Stimulated activated CD4-positive, alpha-beta T cell treated with anti-CD3 and anti-CD28 coated beads, Interleukin-12 subunit alpha, Interleukin-12 subunit beta, amount 100 ng/mL, for 24 hours (primary cell): Measurements from ENCODE around the gene HDX.
A peak's percentile ranks its signal among the peaks of the same experiment; 100 is the strongest.
"Not testable (repeated sequence)": the region's sequence is repeated elsewhere in the genome, so short reads cannot be mapped to it uniquely, and the experiment has no call there.

Experiments used
- DNase-seq, 2 experiments: peaks; one replicate each; pipeline ENCODE4 v3.0.0-alpha.2; 2020; ENCODE audit warnings: low read depth in 2 of 2

The HDX gene

GRCh38 chrX:84501798-84502628, at the start of gene HDX:
HDX (minus strand) TSS chrX:84502453; CDS start chrX:84475397, 27,056 bp downstream.
- DNase-seq: peak; percentile 29 to 48

DNA sequence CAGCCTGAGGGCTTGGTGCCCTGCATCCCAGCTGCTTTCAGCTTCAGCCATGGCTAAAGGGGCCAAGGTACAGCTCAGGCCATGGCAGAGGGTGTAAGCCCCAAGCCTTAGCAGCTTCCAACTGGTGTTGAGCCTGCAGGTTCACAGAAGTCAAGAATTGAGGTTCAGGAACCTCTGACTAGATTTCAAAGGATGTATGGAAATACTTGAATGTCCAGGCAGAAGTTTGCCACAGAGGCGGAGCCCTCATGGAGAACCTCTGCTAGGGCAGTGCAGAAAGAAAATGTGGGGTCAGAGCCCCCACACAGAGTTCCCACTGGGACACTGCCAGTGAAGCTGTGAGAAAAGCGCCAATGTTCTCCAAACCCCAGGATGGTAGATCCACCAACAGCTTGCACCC, 39.1 kb upstream of the HDX start:
- not testable (repeated sequence) for DNase-seq

DNA sequence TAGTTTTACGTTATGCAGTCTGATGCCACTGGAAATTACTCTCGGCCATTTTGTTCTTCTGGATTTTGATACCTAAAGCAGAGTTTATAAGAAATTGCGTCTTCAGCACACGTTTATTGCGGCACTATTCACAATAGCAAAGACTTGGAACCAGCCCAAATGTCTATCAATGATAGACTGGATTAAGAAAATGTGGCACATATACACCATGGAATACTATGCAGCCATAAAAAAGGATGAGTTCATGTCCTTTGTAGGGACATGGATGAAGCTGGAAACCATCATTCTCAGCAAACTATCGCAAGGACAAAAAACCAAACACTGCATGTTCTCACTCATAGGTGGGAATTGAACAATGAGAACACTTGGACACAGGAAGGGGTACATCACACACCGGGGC, 35.4 kb upstream of the HDX start:
- DNase-seq: not testable (repeated sequence)

DNA sequence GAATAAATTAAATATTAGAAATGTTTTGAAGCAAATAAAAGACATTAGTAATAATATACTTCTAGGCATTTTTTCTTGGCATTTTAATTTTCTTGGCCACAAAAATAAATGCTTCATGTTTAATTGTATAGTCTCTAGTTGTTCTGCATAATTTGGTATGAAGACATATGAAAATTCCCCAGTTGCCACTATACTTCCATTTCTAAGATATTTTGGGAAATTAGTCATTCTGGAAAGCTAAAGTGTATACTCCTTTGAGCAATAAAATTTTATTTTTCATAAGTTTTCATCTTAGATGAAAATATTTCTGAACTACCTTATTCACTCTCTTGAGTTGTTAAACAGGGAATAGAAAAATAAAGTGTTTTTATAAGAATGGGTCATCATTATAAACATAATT, 13.8 kb downstream of the HDX start:
- DNase-seq: no peak

DNA sequence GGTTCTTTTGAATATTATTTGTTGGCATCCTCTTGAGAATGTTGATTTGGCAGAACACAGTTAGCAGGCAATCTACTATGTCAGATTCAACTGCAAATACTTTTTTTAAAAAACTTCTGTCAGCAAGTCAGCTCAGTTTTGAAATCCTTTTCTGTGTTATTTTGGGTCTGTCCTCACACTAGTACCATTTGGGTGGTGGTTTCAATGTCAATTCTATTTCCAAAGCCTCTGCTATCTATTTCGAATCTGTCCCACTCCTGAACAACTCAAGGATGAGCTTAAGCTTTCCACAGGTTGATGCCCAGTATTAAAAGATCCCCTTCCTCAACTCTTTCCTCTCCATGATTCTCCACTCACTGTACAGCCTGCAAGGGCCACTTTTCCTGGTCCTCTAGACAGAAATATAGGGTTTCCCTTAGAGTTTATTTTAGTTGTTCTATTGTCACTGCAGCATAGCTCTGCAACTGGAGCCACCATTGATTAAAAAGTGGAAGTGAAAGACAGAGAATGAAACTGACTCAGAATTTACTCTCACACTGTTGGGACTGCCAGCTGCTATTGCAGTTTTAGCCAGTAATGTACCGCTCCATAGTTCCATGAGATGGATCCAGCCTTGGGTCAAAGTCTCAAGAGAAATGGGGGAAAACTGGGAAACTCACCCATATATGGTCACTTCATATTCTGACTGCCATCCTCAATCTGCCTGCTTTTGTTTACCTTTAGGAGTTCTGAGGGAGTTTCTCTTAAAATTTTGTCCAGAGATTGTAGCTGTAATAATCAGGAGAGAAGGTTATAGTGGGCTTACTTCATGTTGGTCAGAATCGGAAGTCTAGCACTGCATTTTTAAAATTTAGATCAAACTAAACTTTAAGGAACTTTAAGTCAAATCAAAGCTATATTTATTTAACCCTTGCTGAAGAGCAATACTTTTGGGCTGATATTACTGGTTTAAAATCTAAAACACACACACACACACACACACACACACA, 14.6 kb downstream of the HDX start:
- DNase-seq: no peak

GRCh38 chrX:84479086-84479485, 23.2 kb downstream of the HDX start:
- DNase-seq: no peak

DNA sequence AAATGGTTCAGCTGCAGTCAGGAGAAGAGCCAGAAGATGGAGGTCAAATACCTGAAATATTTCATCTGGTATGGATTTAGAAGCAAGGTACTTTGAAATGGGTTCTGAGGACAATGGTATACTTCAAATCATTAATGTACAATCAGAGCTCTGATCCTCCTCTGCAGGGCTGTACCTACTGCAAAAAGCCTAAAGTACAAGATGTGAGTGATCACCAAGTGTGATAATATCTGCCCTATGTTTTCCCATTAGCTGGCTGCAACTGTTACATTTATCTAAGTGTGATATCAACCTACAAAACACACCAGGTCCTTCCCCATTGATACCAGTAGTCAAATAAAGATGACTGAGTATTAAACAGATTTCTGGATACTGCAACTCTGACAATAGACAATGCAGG, 25.1 kb downstream of the HDX start:
- no peak for DNase-seq

- DNase-seq: no peak
These were observed 26.7 kb downstream of the HDX start for GRCh38 chrX:84475596-84475995.

DNA sequence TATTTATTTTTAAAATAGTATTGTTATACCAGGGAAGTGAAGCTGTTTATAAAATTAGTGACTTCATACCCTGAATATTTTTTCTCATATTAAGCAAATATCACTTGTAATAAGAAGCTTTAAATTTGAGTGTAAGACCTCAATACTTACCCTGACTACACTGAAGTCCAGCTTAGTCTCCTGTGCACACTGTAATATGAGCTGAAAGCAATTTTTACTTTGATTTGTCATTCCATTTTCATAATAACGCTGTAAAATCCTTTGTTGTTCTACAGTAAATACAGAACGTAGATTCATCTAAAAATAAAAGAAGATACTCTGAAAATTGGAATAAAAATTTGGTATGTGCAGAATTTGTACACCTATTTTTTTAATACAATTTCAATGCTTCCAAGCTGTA, 27.2 kb downstream of the HDX start:
- DNase-seq: no peak

GRCh38 chrX:84469226-84469625, 33.0 kb downstream of the HDX start:
- no peak for DNase-seq

GRCh38 chrX:84467898-84468297, 34.4 kb downstream of the HDX start:
- DNase-seq: no peak

- DNase-seq: no peak
These were observed 48.7 kb downstream of the HDX start for GRCh38 chrX:84453351-84454246.

GRCh38 chrX:84441143-84441542, 61.1 kb downstream of the HDX start:
- DNase-seq: no peak

DNA sequence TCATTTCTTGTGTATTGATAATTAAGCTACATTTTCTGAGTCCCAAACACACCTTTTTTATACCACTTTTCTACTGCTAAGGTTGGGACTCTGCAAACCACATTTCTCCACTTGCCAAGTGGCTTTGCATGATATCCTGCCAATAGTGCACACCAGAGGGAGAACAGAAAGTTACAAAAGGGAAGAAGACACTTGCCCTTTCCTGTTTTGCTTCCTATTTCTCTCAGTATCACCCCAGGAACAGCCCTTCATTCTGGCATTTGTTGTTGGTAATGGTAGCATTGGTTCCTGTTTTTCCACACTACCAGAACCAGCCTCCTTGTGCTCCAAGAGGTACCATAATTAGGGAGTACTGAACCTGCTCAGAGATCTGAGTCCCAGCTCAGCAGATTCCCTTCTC, 87.1 kb downstream of the HDX start:
- no peak for DNase-seq

- DNase-seq: no peak
These were observed 138.6 kb downstream of the HDX start for GRCh38 chrX:84363663-84364062.

DNA sequence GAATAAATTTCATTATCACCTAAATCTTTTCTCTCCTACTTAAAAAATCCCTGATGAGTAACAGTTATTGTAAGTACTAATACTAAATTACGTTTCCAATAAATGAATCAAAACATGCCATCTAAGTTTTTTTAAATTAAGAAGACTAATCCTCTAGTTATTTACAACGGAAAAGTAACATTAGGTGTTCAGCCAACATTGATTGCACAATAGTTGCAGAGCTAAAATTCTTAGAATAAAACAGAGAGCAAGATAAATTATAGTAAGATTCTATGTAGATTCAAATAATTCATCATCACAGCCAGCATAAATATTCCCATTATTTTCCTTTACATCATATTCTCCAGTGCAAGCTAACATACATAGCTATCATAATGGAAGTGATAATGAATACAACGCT, 139.2 kb downstream of the HDX start:
- no peak for DNase-seq

DNA sequence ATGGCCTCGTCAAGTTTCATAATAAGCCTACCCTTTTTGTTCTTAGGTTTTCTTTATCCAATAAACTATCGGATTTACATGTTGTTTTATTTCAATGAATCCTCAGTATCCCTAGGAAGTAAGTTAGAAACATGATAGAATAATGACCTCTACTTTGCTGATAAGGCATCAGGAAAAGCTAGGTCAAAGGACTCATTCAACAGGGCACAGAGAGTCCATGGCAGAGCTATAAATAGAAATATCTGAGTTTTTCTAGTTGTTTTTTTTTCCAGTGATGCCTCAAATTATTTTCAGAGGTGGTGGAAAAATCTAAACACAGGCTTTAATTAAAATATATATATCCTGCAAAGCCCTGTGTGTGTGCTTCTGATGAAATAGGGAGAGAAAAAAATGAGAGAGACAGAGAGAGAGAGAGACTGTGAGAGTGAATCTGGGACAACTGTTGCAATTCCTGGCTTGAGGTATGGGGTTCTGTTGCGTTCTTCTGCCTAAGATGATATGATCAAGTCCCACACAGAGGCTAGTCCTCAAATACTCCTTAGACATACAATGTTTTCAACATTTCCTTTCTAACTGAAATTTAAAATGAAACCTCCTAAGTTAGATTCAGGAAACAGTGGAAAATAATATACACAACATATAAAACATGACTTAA, 139.9 kb downstream of the HDX start:
- no peak for DNase-seq

DNA sequence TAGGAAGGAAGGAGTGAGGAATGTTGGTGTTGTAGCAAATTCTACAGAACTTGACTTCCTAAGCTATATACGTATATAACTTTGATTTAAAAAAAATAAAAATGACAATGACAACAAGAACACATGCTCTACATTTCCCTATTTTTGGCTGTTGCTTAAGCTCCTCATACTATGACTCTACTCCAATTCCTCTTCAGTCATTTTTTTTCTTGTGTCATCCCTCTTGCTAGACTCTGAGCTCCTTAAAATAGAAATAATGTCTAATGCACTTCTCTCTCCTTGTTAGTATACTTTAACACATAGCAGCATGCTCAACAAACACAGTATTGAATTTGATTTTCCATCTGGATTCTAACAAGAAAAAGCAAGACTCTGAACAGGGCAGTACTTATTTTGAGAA, 144.0 kb downstream of the HDX start:
- no peak for DNase-seq

DNA sequence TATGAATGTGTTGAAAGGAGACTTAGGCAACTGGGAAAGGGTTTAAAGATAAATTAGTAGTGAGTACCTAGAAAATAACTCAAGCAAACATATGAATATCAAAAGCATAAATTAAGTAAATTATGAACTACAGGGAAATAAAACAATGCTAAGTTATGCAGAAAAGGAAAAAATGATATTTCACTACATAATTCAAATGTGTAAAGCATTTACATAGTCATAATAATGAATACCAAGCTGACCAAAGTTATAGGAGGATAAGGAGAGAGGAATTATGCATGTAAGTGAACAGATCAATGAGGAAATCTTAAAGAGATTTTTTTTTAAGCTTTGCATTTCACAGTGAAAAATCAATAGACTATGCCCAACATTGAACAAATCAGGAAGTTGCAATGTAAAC, 145.0 kb downstream of the HDX start:
- DNase-seq: no peak

GRCh38 chrX:84340968-84341367, 161.3 kb downstream of the HDX start:
- DNase-seq: no peak
